NCI-H226 (cell line): ENCODE data around the gene BORCS5.
"Not testable (repeated sequence)": the region's sequence is repeated elsewhere in the genome, so short reads cannot be mapped to it uniquely, and the experiment has no call there.

Experiments
- DNase-seq: peaks from one replicate; pipeline ENCODE4 v3.0.0-alpha.2; 2015

Gene BORCS5

DNA sequence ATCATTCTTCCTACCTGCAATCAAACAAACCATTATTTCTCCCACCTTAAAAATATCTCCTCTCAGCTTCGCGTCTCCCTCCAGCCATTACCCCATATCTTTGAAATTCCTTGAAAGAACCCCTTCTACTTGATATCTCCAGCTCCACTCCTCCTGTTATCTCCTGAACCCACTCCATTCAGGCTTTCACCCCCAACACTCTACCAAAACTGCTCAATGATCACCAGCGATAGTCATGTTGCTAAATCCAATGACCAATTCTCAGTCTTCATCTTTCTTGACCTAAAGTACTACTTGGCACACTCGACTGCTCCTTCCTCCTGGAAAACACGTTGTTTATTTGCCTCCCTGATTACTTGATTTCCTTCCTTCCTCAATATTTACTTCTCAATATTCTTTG is 135.7 kb downstream of the BORCS5 start:
- DNase-seq, result no peak

GRCh38 chr12:12495536-12495935 is 138.7 kb downstream of the BORCS5 start:
- DNase-seq, result no peak

- DNase-seq, result no peak
Observed at GRCh38 chr12:12498210-12498609, 141.3 kb downstream of the BORCS5 start.

GRCh38 chr12:12499909-12500604 is 143.2 kb downstream of the BORCS5 start:
- no peak for DNase-seq

DNA sequence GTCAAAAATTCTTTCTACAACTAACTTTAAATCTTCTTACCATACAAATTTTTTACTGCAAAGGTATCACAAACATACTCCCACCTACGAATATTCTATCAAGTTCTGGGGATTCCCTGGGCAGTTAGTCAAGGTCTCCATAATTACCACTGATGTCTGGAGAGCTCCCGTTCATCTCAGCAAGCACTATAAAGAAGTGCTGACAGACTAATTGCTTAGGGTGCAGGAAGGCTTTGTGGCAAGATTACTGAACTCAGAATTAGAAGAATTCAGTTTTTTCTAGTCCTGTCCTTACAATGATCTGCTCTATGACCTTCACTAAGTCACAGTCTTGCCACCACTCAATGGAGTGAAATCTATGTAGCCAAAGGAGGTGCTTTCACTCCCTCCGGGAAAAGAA is 144.2 kb downstream of the BORCS5 start:
- DNase-seq, result no peak

GRCh38 chr12:12502130-12502814 is 145.4 kb downstream of the BORCS5 start:
- not testable (repeated sequence) for DNase-seq

- no peak for DNase-seq
Observed at GRCh38 chr12:12502815-12503151, 145.9 kb downstream of the BORCS5 start.

- no peak for DNase-seq
Observed at GRCh38 chr12:12503384-12504078, 146.7 kb downstream of the BORCS5 start.

DNA sequence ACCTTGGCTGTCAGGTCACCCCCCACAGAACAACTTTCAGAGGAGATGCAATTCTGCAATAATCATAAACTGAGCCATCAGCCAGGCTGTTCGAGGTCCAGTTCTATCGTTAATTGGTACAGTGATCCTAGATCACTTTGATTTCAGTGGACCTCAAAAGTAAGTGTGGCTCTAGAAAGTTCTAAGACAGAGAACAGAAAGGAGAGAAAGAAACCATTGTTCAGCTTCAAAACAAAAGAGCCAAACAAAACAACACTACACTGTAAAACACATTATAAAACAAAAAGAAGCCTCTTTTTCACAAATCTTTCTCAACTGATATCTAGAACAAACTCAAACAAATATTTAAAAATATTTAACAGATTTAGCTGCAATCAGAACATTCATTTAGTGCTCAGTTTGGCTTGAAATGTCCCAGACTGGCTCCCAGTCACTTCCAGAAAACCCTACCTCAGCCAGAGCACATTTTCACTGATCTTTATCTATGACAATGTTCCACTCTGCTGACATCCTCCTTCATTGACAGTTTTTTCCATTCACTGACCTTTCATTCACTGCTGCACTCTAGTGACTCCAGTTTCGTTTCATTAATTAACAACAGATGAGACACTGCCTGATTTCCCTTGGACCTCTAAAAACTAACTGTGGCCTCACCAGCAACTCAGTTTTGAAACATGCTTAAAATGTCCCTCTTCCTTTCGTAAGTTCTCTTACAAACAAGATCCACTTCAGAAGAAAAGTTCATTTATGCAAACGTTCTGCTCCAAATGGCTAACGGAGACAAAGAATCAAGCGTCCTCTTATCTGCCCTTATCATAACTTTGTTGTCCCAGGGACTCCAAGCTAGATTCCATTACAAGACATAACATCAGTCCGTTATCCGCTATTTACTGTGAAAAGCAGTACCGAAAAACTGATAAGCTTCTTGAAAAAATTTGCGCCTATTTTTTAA is 148.9 kb downstream of the BORCS5 start:
- no peak for DNase-seq

GRCh38 chr12:12506496-12506890 is 149.6 kb downstream of the BORCS5 start:
- no peak for DNase-seq

DNA sequence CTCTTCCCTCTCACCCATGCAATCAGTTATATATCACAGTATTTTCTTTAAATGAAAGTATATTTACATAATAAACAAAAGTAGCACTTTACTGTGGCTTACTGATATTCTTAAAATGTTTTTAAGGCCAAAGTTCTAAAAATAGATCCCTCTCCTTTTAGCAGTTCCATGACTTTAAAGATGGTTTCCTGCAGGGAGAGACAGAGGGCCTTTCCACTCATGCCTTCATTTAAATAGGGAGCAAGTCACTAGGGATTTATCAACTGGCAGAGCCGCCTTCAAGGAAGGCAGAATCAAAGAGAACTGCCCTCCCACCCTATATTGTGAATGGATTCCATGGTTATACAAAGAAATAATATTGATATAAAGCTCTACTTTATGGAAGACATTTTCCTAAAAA is 150.2 kb downstream of the BORCS5 start:
- DNase-seq, result no peak

DNA sequence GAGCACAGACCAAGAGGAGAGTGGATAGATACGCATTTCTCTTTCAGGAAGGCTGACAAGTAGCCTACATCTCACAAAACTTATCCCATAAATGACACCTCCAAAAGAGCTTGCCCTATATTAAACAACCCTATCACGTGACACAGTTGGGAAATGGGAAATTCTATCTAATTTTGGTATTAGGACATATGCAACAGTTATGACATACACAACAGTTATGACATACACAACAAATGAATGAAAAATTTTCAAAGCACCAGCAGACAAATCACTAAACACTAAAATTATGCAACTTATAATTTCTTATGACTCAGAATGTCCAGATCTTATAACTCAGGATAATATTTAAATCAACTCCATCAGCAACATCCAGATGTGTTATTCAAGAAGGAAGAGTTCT is 151.7 kb downstream of the BORCS5 start:
- no peak for DNase-seq

- peak; percentile 53 for DNase-seq
Observed at GRCh38 chr12:12510141-12510540, 153.3 kb downstream of the BORCS5 start.

- DNase-seq, result no peak
Observed at GRCh38 chr12:12510551-12510950, 153.7 kb downstream of the BORCS5 start.

DNA sequence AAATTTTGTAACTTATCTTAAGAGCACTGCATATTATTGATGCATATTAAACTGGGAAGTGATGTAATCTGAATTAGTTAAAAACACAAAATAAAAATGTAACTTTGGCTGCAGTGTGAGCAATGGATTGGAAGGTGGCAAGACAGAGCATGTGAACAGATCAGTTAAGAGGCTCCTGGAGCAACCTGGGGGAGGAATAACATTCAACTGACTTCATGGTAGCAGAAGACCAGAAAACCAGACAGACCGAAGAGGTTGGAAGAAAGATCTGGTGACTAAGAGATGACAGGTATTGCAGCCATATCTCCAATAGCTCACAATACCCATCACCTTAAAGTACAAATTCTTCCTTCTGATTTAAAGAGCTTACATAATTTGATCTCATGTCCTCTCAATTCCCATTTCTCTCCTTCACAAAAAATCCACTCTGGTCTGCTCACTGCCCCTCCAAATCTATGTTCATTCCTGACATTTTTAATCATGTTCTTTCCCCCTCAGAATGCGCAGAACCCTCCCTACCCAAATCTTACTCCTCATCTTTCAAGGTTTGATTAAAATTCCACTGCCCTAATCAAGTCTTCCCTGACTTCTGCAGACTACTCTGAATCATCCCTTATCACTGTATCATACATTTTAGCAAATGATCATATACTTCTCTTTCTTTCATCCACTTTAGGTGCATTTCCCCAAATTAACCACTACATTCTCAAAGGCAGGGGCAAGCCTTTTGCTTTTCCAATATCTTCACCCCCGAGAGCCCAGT is 154.3 kb downstream of the BORCS5 start:
- peak; percentile 56 for DNase-seq

- no peak for DNase-seq
Observed at GRCh38 chr12:12511895-12512711, 155.2 kb downstream of the BORCS5 start.

- DNase-seq, result no peak
Observed at GRCh38 chr12:12513416-12514006, 156.6 kb downstream of the BORCS5 start.

GRCh38 chr12:12518464-12518845 is 161.6 kb downstream of the BORCS5 start:
- DNase-seq, result no peak

GRCh38 chr12:12518919-12519318 is 162.0 kb downstream of the BORCS5 start:
- DNase-seq, result peak; percentile 34
